Measurements from ENCODE around the gene RAB11FIP4.

GRCh38 chr17:31527606-31528005 lies 136.1 kb downstream of the RAB11FIP4 start:
- no peak for TF ChIP-seq NCOA1 (CRISPR knock-in tag; IDR thresholded peaks at IDR 0.05)
- TF ChIP-seq CTCF (CRISPR knock-in tag; IDR thresholded peaks at IDR 0.05) = no peak

All from HepG2 (cell line).